GM19468 (cell line): ENCODE measurements around the gene PPP2R3A.
"Not testable (repeated sequence)": the region's sequence is repeated elsewhere in the genome, so short reads cannot be mapped to it uniquely, and the experiment has no call there.

ENCODE experiments used
- ATAC-seq: cut with Tn5 transposase; IDR thresholded peaks from one replicate; pipeline ENCODE4 v1.9.1; 2021; ENCODE audit warnings: mild to moderate bottlenecking, moderate library complexity, moderate number of reproducible peaks; ENCODE audit not compliant: unreplicated experiment; ENCODE audit errors: extremely low read depth

The PPP2R3A gene

GRCh38 chr3:136141291-136141785, 175.8 kb downstream of the PPP2R3A start:
- ATAC-seq = no peak

- no peak for ATAC-seq
Measured at GRCh38 chr3:136141891-136142290, 176.4 kb downstream of the PPP2R3A start.

GRCh38 chr3:136142592-136142991, 177.1 kb downstream of the PPP2R3A start:
- no peak for ATAC-seq

- ATAC-seq = not testable (repeated sequence)
Measured at GRCh38 chr3:136144397-136144796, 178.9 kb downstream of the PPP2R3A start.

GRCh38 chr3:136146981-136147729, 181.6 kb downstream of the PPP2R3A start:
- ATAC-seq = no peak

GRCh38 chr3:136149667-136150066, 184.1 kb downstream of the PPP2R3A start:
- ATAC-seq = no peak

GRCh38 chr3:136151219-136151618, 185.7 kb downstream of the PPP2R3A start:
- no peak for ATAC-seq

- ATAC-seq = no peak
Measured at GRCh38 chr3:136152176-136152843, 186.8 kb downstream of the PPP2R3A start.

GRCh38 chr3:136152963-136153362, 187.4 kb downstream of the PPP2R3A start:
- ATAC-seq = no peak

GRCh38 chr3:136161516-136161915, 196.0 kb downstream of the PPP2R3A start:
- no peak for ATAC-seq

GRCh38 chr3:136162322-136162721, 196.8 kb downstream of the PPP2R3A start:
- ATAC-seq = no peak

- ATAC-seq = not testable (repeated sequence)
Measured at GRCh38 chr3:136163607-136164006, 198.1 kb downstream of the PPP2R3A start.

- ATAC-seq = no peak
Measured at GRCh38 chr3:136166507-136166906, 201.0 kb downstream of the PPP2R3A start.

- not testable (repeated sequence) for ATAC-seq
Measured at GRCh38 chr3:136168236-136168635, 202.7 kb downstream of the PPP2R3A start.

GRCh38 chr3:136171097-136171542, 205.6 kb downstream of the PPP2R3A start:
- no peak for ATAC-seq

- no peak for ATAC-seq
Measured at GRCh38 chr3:136173939-136174490, 208.5 kb downstream of the PPP2R3A start.

- ATAC-seq = no peak
Measured at GRCh38 chr3:136177876-136178275, 212.3 kb downstream of the PPP2R3A start.

GRCh38 chr3:136181741-136182140, 216.2 kb downstream of the PPP2R3A start:
- no peak for ATAC-seq

GRCh38 chr3:136184703-136185102, 219.2 kb downstream of the PPP2R3A start:
- no peak for ATAC-seq

- ATAC-seq = no peak
Measured at GRCh38 chr3:136186344-136186743, 220.8 kb downstream of the PPP2R3A start.

- no peak for ATAC-seq
Measured at GRCh38 chr3:136186846-136187245, 221.3 kb downstream of the PPP2R3A start.
